ELF-1 (cell line): Measurements from ENCODE around the gene LRP3.

Source experiments
- DNase-seq: peaks from one replicate; pipeline ENCODE4 v3.0.0-alpha.2; 2016; ENCODE audit warnings: low read depth, low spot score

Gene LRP3

GRCh38 chr19:33235269-33235995, 41.3 kb downstream of the LRP3 start:
- DNase-seq = peak; percentile 86

- DNase-seq = no peak
Observed at GRCh38 chr19:33235996-33236350, 41.8 kb downstream of the LRP3 start.

- no peak for DNase-seq
Observed at GRCh38 chr19:33236696-33237390, 42.7 kb downstream of the LRP3 start.

- DNase-seq = no peak
Observed at GRCh38 chr19:33238481-33239149, 44.5 kb downstream of the LRP3 start.

GRCh38 chr19:33239223-33239975, 45.3 kb downstream of the LRP3 start:
- DNase-seq = no peak

- no peak for DNase-seq
Observed at GRCh38 chr19:33240181-33240771, 46.1 kb downstream of the LRP3 start.

- no peak for DNase-seq
Observed at GRCh38 chr19:33241091-33241529, 47.0 kb downstream of the LRP3 start.

GRCh38 chr19:33241530-33242101, 47.5 kb downstream of the LRP3 start:
- DNase-seq = no peak

GRCh38 chr19:33242131-33242530, 48.0 kb downstream of the LRP3 start:
- DNase-seq = no peak

- DNase-seq = no peak
Observed at GRCh38 chr19:33242911-33243310, 48.8 kb downstream of the LRP3 start.

- no peak for DNase-seq
Observed at GRCh38 chr19:33245948-33246708, 52.0 kb downstream of the LRP3 start.

GRCh38 chr19:33246709-33247440, 52.7 kb downstream of the LRP3 start:
- DNase-seq = no peak

- no peak for DNase-seq
Observed at GRCh38 chr19:33247441-33247819, 53.3 kb downstream of the LRP3 start.

GRCh38 chr19:33248104-33248503, 54.0 kb downstream of the LRP3 start:
- no peak for DNase-seq

- DNase-seq = no peak
Observed at GRCh38 chr19:33248553-33248953, 54.4 kb downstream of the LRP3 start.

GRCh38 chr19:33248954-33249613, 55.0 kb downstream of the LRP3 start:
- DNase-seq = no peak

- DNase-seq = no peak
Observed at GRCh38 chr19:33249740-33250366, 55.7 kb downstream of the LRP3 start.

- DNase-seq = no peak
Observed at GRCh38 chr19:33250500-33250899, 56.4 kb downstream of the LRP3 start.

GRCh38 chr19:33251076-33251475, 56.9 kb downstream of the LRP3 start:
- no peak for DNase-seq
